ENCODE results near the gene CADM1.

Gene CADM1

GRCh38 chr11:115126515-115127208, 377.6 kb downstream of the CADM1 start:
- no peak overlapping the region for H3K4me3 ChIP-seq (replicated peaks in 1 of 2; ENCODE audit: low read depth in 2 of 2, low read length in 2 of 2)
- TF ChIP-seq CTCF (IDR thresholded peaks at IDR 0.05; ENCODE audit: low read depth, low read length), result no peak
- no peak for DNase-seq (ENCODE audit: low read depth in 2 of 2)

DNA sequence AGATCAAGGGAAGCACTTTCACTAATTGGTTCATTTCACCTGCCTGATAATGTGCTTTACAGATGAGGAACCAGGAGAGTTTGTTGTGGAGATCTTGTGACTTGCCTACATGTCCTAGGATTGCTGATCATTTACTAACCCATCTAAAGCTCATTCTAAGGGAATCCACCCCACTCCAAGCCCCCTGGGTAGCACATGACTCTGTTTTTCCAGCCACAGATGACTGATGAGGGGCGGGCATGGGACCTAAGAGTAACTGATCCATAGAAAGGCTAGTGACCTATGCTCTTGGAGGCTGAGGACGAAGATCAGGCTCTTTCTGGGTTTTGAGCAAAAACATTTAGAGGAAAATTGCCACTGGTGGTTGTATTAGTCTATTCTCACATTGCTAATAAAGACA, 378.1 kb downstream of the CADM1 start:
- DNase-seq (ENCODE audit: low read depth in 2 of 2), result no peak
- no peak for TF ChIP-seq CTCF (IDR thresholded peaks at IDR 0.05; ENCODE audit: low read depth, low read length)
- no peak overlapping the region for H3K4me3 ChIP-seq (replicated peaks in 1 of 2; ENCODE audit: low read depth in 2 of 2, low read length in 2 of 2)

DNA sequence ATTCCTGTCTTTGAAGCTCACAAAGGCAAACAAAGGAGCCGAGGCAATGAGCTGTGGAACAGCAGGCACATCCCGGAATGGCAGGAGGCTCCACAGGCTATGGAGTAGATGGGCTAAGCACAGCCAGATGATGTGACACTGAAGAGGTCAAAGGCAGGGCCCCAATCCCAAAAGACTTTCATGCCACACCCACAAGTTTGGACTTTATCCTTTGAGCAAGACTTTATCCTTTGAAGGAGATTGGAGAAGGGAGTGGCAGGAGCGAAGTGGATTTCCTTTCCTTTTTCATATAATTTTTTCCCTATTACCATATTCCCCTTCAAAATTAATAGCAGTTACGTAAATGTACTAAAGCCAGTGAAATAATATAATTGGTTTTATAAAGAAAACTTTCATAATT, 379.4 kb downstream of the CADM1 start:
- H3K4me3 ChIP-seq (replicated peaks in 1 of 2; ENCODE audit: low read depth in 2 of 2, low read length in 2 of 2), result no peak overlapping the region
- DNase-seq (ENCODE audit: low read depth in 2 of 2), result no peak
- no peak for TF ChIP-seq CTCF (IDR thresholded peaks at IDR 0.05; ENCODE audit: low read depth, low read length)

DNA sequence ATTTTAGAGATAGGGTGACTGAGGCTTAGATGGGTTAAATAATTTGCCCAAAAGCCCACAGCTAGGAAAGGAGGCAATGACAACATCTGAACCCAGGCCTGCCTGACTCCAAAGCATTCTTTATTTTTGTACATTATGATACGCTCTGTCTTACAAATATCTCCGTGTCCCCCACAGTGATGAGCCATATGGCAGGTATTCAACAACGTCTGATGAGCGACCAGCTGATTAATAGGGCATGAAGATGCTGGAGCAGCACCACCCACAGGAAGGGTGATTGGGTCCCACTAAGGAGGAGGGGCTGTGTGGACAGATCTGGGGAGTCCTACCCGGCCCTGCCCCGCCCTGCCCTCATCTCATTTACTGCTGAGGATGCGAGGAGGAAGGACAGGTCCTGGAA, 380.6 kb downstream of the CADM1 start:
- TF ChIP-seq CTCF (IDR thresholded peaks at IDR 0.05; ENCODE audit: low read depth, low read length), result no peak
- no peak for DNase-seq (ENCODE audit: low read depth in 2 of 2)
- H3K4me3 ChIP-seq (replicated peaks in 1 of 2; ENCODE audit: low read depth in 2 of 2, low read length in 2 of 2), result no peak overlapping the region

DNA sequence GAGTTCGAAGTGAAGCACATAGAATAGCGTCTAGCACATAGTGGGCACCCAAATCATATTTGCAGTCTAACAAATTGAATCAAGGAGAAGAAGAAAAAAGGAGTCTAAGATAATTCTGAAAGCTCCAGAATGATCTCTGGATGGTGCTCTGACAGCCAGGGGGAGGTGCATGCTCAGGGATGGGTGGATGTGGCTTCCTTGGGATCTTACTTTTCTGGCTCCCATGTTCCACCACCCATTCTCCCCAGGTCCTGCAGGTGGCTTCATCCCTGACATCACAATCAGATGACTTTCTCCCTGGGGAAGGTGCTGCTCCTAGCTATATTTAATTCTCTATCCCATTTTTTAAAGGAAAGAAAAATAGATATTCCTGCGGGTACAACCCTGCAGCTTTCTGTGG, 381.9 kb downstream of the CADM1 start:
- no peak for DNase-seq (ENCODE audit: low read depth in 2 of 2)
- H3K4me3 ChIP-seq (replicated peaks in 1 of 2; ENCODE audit: low read depth in 2 of 2, low read length in 2 of 2), result no peak overlapping the region
- no peak for TF ChIP-seq CTCF (IDR thresholded peaks at IDR 0.05; ENCODE audit: low read depth, low read length)

Measured in cardiac fibroblast (primary cell).